HepG2 (cell line): ENCODE measurements around the gene NKPD1. TPM values are rescaled to one million over a fixed set of nuclear protein-coding genes. Genes with fewer than 3 reads are reported as not detected.

Experiments used
- ERF ChIP-seq: IDR thresholded peaks from 2 replicates; pipeline ENCODE4 v1.6.1; 2018; ENCODE audit warnings: missing biosample characterization, missing genetic modification reagents
- GATAD1 ChIP-seq: IDR thresholded peaks from 2 replicates; pipeline ENCODE4 v1.6.1; 2016; ENCODE audit warnings: missing genetic modification reagents, missing compliant biosample characterization
- HIVEP1 ChIP-seq: sonication (generic); formaldehyde crosslinking; IDR thresholded peaks from 2 replicates; pipeline ENCODE4 v1.4.0; 2020; ENCODE audit warnings: mild to moderate bottlenecking, missing genetic modification reagents
- PHF8 ChIP-seq: sonication (generic); formaldehyde crosslinking; IDR thresholded peaks from 2 replicates; pipeline ENCODE4 v1.5.0; 2020; ENCODE audit warnings: missing genetic modification reagents
- RBFOX2 ChIP-seq: fragments of 200-400 bp; formaldehyde crosslinking; IDR thresholded peaks from 2 replicates; pipeline ENCODE4 v1.6.1; 2017; ENCODE audit warnings: low read depth, mild to moderate bottlenecking, low read length
- RBM39 ChIP-seq: fragments of 200-400 bp; formaldehyde crosslinking; IDR thresholded peaks from one replicate; pipeline ENCODE4 v1.6.1; 2018; ENCODE audit warnings: antibody characterized with exemption, mild to moderate bottlenecking, low read depth, low read length; ENCODE audit not compliant: poor library complexity, severe bottlenecking
- THRA ChIP-seq: sonication (generic); formaldehyde crosslinking; IDR thresholded peaks from 2 replicates; pipeline ENCODE4 v1.4.0; 2020; ENCODE audit warnings: missing genetic modification reagents, borderline replicate concordance
- ZBTB3 ChIP-seq: sonication (generic); formaldehyde crosslinking; IDR thresholded peaks from 2 replicates; pipeline ENCODE4 v1.4.0; 2020; ENCODE audit warnings: low read depth, mild to moderate bottlenecking, moderate library complexity, missing genetic modification reagents, borderline replicate concordance
- ZBTB7A ChIP-seq: sonication (generic); formaldehyde crosslinking; IDR thresholded peaks from 2 replicates; pipeline ENCODE4 v1.8.0; 2022; ENCODE audit warnings: mild to moderate bottlenecking, missing genetic modification reagents
- ZBTB7B ChIP-seq: sonication (generic); formaldehyde crosslinking; IDR thresholded peaks from 2 replicates; pipeline ENCODE4 v1.4.0; 2020; ENCODE audit warnings: missing genetic modification reagents
- ZFP1 ChIP-seq: IDR thresholded peaks from 2 replicates; pipeline ENCODE4 v1.6.1; 2016
- ZHX1 ChIP-seq: sonication (generic); formaldehyde crosslinking; IDR thresholded peaks from 2 replicates; pipeline ENCODE4 v1.8.1; 2022; ENCODE audit warnings: low read depth, mild to moderate bottlenecking, missing genetic modification reagents
- ZNF407 ChIP-seq: sonication (generic); formaldehyde crosslinking; IDR thresholded peaks from one replicate; pipeline ENCODE4 v1.5.1; 2020; ENCODE audit warnings: mild to moderate bottlenecking, missing genetic modification reagents; ENCODE audit errors: not compliant biosample characterization
- ZNF672 ChIP-seq: sonication (generic); formaldehyde crosslinking; IDR thresholded peaks from 2 replicates; pipeline ENCODE4 v1.8.1; 2022; ENCODE audit warnings: missing genetic modification reagents
- ZNF749 ChIP-seq: sonication (generic); formaldehyde crosslinking; IDR thresholded peaks from 2 replicates; pipeline ENCODE4 v1.8.0; 2022; ENCODE audit warnings: mild to moderate bottlenecking, missing genetic modification reagents, moderate library complexity, borderline replicate concordance
- ZNF777 ChIP-seq: sonication (generic); formaldehyde crosslinking; IDR thresholded peaks from 2 replicates; pipeline ENCODE4 v1.4.0; 2020; ENCODE audit warnings: missing genetic modification reagents
- ZSCAN21 ChIP-seq: sonication (generic); formaldehyde crosslinking; IDR thresholded peaks from 2 replicates; pipeline ENCODE4 v1.8.0; 2022; ENCODE audit warnings: mild to moderate bottlenecking, missing genetic modification reagents, moderate library complexity, borderline replicate concordance
- polyA plus RNA-seq, 8 experiments: library from polyadenylated mRNA; depleted of rRNA in 3 of 8; stranded (reverse) in 7 of 8; unstranded in 1 of 8; fragments of >200 nt; fragmentation: Illumina TruSeq in 4 of 8; extraction: Trizol in 4 of 8; gene quantifications; 2 replicates each; pipeline versions ENCODE4 v1.2.1 to v1.2.3, GENCODE V29; 2011 to 2016; ENCODE audit warnings: low read depth in 4 of 8, missing spikeins in 1 of 8, mixed read lengths in 1 of 8; ENCODE audit not compliant: insufficient read depth in 1 of 8
- total RNA-seq, 5 experiments: library from RNA; depleted of rRNA; stranded (reverse); fragments of >200 nt; fragmentation: Illumina TruSeq; extraction: Trizol; gene quantifications; 2 replicates each; pipeline ENCODE4 v1.2.3, GENCODE V29; 2016; ENCODE audit warnings: low read depth in 1 of 5

Gene NKPD1
- total and polyA plus RNA-seq, 2 of the 13 experiments (the other 11 are each of a cell fraction or from before 2014, with no cell fraction given): 0.03 TPM; not detected in 1

DNA sequence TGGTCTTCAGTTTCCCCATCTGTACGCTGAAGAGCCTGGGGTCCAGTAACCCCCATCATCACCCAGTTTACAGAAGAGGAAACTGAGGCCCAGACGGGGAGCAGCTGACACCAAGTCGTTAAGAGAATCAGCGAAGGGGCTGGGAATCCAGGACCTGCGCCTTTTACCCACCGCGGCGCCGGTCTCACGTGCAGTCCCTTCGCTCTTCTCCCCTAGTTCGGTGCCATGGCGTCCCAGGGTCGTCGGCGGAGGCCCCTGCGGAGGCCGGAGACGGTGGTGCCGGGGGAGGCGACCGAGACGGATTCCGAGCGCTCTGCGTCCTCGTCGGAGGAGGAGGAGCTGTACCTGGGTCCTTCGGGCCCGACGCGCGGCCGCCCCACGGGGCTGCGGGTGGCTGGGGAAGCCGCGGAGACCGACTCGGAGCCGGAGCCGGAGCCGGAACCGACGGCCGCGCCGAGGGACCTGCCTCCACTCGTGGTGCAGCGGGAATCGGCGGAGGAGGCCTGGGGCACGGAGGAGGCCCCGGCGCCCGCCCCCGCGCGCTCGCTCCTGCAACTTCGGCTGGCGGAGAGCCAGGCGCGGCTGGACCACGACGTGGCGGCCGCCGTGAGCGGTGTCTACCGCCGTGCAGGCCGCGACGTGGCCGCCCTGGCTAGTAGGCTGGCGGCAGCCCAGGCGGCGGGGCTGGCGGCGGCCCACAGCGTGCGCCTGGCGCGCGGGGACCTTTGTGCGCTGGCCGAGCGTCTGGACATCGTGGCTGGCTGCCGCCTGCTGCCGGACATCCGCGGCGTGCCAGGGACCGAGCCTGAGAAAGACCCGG is 18.5 kb upstream of the NKPD1 start (continued):
- no peak for TF ChIP-seq ZNF407 (CRISPR knock-in tag)
- peak; percentile 49; the same call in 1 of the 2 replicates for TF ChIP-seq HIVEP1
- 0 out of 2 replicates have a peak, but pooled peaks have one; percentile 35 for TF ChIP-seq ZBTB7A (CRISPR knock-in tag)
- TF ChIP-seq ZNF672 (CRISPR knock-in tag): no peak
- TF ChIP-seq ERF (CRISPR knock-in tag): no peak
- no peak for TF ChIP-seq ZFP1 (CRISPR knock-in tag)
- no peak for TF ChIP-seq GATAD1
- no peak for TF ChIP-seq THRA (CRISPR knock-in tag)
- peak; percentile 96 for TF ChIP-seq ZNF777
- TF ChIP-seq ZSCAN21: no peak
- TF ChIP-seq ZHX1 (CRISPR knock-in tag): no peak
- TF ChIP-seq ZBTB7B (CRISPR knock-in tag): 0 out of 2 replicates have a peak, but pooled peaks have one; percentile 26
- peak; percentile 63; the same call in 1 of the 2 replicates for TF ChIP-seq RBFOX2
- TF ChIP-seq RBM39: peak; percentile 66
- TF ChIP-seq ZBTB3: 0 out of 2 replicates have a peak, but pooled peaks have one; percentile 27
- peak; percentile 74; the same call in 1 of the 2 replicates for TF ChIP-seq ZNF749
- TF ChIP-seq PHF8 (CRISPR knock-in tag): 0 out of 2 replicates have a peak, but pooled peaks have one; percentile 53
